ACHN (cell line): ENCODE measurements around the gene TNFAIP8L3.
A peak's percentile ranks its signal among the peaks of the same experiment; 100 is the strongest.

Experiments used
- DNase-seq: peaks from one replicate; pipeline ENCODE4 v3.0.0-alpha.2; 2015
- in situ Hi-C: cut with HindIII; loops from 2 replicates; pipeline ENCODE4 v1.10.0; 2017; ENCODE audit warnings: low sequenced_read_pairs, low pct_ligation_motif_present, low pct_unique_long_range_greater_than_20kb

TNFAIP8L3 gene

DNA sequence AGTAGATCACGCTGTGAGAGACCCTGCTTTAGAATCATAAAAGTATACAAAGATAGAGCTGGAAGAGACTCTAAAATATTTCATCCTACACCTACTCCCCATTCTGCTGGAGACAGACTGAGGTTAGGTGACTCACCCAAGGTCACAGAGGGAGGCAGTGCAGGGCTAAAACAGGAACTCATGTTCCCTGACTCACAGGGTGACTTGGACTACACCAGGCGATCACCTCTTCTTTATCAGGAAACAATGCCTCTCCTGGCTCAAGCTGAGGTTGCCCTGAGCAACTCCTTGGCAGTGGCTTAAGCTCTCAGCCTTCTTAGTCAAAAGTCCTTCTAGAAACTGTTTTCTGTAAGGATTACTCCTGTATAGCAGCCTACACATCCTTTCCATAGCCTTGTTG lies 26.4 kb upstream of the TNFAIP8L3 start:
- in situ Hi-C loops = no loop called here
- peak; percentile 75 for DNase-seq

- DNase-seq = no peak
- in situ Hi-C loops = no loop called here
These were observed 24.4 kb upstream of the TNFAIP8L3 start for GRCh38 chr15:51119120-51119519.

DNA sequence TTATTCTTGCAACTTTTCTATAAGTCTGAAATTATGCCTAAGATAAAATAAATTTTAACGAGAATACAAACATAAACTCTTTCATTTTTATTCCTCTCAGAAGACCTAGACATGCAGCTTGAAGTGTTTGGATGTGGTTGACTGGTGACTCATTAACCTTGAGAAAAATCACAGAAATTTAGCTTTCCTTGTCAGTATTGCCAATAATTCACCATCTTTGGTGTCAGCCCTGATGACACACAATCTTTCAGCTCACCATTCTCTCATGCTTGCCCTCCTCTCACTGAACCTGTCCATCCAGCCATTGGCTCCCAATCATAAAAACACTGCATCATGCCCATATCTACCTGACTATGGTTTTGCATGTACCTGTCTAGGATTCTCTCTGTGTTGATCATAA lies 22.6 kb upstream of the TNFAIP8L3 start:
- in situ Hi-C loops = no loop called here
- DNase-seq = peak; percentile 8

- no peak for DNase-seq
- in situ Hi-C loops = no loop called here
These were observed 19.9 kb upstream of the TNFAIP8L3 start for GRCh38 chr15:51114437-51115119.

GRCh38 chr15:51112078-51112477 lies 17.4 kb upstream of the TNFAIP8L3 start:
- DNase-seq = no peak
- in situ Hi-C loops = no loop called here

- in situ Hi-C loops = no loop called here
- no peak for DNase-seq
These were observed 16.4 kb upstream of the TNFAIP8L3 start for GRCh38 chr15:51111061-51111460.

GRCh38 chr15:51110171-51110570 lies 15.5 kb upstream of the TNFAIP8L3 start:
- in situ Hi-C loops = no loop called here
- DNase-seq = no peak

DNA sequence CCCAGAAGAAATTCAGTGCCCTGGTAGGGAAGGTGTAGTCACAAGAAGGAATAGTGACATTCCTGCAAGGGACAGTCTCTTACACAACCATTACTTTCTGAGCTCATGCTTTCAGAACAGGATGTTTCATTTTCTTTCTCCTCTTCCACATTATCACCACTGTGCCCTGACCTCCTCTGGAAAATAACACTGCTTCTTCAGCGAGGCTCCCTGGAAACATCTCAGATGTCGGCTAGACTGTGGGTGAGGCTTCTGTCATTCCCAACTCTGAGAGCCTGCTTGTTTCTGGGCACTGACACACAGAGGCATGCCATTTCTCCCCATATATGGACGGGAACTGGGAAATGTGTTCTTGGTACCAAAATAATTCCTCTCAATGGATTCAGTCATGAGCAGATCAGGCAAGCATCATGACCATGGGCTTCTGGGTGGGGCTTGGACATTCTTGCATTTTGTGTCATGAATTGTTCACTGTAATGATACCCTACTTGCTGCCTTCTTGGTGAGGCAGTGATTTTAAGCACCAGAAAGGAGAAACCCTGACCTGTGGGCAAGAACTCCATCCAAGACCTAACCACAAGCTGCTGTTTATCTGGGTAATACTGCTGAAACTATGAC lies 14.3 kb upstream of the TNFAIP8L3 start:
- in situ Hi-C loops = no loop called here
- no peak for DNase-seq

DNA sequence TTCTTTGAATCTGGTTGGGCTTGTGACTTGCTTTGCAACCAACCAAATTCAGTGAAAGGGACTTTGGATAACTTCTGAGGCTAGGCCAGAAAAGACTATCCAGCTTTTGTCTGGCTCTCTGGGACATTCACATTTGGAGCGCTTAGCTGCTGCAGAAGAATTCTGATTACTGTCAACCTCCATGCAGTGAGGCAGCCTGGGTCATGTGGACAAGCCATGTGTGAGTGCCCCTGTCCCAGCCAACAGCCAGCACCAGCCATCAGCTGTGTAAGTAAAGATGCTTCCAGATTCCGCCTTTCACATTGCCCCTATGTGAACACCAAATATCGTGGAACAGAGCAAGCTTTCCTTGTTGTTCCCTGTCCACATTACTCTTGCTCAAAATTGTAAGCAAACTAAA lies 12.9 kb upstream of the TNFAIP8L3 start:
- in situ Hi-C loops = no loop called here
- DNase-seq = no peak

GRCh38 chr15:51106481-51106880 lies 11.8 kb upstream of the TNFAIP8L3 start:
- in situ Hi-C loops = no loop called here
- DNase-seq = no peak

DNA sequence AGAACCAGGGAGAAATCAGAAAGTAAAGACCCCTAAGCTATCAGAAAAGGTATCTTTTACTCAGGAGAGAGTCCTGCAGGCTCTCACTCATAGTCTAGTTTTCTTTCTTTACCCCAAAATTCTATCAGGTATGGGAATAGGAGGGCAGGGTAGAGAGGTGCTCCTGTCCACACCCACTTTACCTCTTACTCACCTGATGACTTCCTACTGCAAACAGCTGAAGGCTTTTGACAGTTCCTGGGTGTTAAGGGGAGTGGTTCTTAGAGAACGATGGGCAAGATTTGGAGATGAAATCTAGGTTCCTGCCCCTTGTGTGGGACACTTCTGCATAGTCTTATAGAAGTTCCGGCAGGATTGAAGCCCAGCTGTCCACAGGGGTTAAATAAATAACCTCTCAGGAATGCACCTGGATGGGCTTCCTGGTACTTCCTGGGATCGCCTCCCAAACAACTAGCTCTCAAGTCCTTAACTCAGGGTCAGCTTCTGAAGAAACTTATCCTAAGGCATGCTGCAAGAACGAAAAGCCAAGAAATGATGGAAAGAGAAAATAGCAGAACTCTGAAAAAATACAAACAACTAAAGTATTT lies 10.8 kb upstream of the TNFAIP8L3 start:
- in situ Hi-C loops = no loop called here
- no peak for DNase-seq

GRCh38 chr15:51104512-51104911 lies 9.8 kb upstream of the TNFAIP8L3 start:
- DNase-seq = no peak
- in situ Hi-C loops = no loop called here

GRCh38 chr15:51103330-51103729 lies 8.6 kb upstream of the TNFAIP8L3 start:
- in situ Hi-C loops = no loop called here
- no peak for DNase-seq

- in situ Hi-C loops = no loop called here
- DNase-seq = no peak
These were observed 6.2 kb upstream of the TNFAIP8L3 start for GRCh38 chr15:51100785-51101489.

DNA sequence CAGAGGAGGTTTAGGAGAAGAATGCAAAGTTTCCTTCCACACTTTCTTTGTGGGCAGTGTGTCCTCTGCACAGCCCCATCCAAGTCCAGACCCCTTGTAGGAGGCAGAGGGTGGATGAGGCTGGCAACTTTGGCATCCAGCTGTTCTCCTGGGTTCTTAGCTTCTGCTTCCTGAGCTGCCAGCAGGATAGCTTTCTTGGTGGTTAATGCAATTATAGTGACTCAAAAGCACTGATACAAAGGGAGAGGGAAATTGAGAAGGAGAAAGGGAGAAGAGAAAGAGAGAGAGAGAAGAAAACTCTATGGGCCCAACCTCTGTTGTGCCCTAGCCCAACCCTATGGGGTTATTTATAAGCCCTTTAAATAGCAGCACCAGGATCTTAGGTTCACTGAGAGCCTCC lies 4.5 kb upstream of the TNFAIP8L3 start:
- no peak for DNase-seq

DNA sequence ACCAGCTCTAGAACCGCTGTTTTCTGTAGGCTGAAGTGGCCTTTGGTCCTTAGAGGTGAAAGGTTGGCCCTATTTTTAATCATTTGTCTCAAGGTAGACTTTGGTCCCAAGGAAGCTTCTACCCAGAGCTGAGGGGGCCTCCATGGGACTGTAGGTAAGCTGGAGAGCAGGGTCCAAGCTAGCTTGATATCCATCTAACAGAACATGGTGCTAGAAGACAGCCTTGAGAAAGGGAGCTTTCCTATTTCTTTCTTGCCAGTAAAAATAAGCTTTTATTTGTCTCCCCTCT lies 3.6 kb upstream of the TNFAIP8L3 start:
- no peak for DNase-seq
- in situ Hi-C loops = no loop called here

More for the DNA sequence above, 4.5 kb upstream of the TNFAIP8L3 start:
- in situ Hi-C loops = no loop called here

GRCh38 chr15:51097553-51098330 lies 3.0 kb upstream of the TNFAIP8L3 start:
- DNase-seq = no peak
- in situ Hi-C loops = no loop called here

- in situ Hi-C loops = no loop called here
- no peak for DNase-seq
These were observed 2.3 kb upstream of the TNFAIP8L3 start for GRCh38 chr15:51096976-51097375.

DNA sequence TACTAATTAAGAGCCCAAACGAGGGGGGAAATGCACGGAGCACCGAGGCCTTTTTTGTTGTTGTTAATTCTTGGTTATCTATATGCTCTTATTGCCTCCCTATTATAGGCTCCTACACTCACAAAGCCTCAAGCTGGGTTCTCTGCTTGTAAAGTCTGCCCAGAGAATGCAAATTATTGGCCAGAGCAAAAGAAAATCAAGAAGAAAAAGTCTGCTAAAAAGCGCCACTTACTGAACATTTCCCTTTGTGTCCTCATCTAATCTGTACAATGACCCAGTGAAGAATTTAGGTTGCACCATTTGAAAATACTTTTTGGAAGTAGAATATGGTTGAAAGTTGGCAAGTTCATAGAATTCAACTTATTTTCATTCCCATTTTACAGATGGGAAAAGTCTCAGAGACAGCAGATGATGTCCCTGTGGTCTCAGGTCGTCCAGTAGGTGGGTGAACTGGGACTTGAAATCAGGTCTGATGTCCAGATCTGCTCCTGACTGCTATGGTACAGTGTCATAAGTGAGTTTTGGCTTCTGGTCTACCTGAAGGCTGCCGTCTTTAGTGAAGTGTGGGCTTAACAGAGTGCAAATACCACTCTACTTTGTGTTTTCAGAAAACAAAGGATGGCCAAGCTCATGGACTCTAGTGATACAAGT lies 1.1 kb upstream of the TNFAIP8L3 start:
- no peak for DNase-seq
- in situ Hi-C loops = no loop called here
